Neural progenitor cell (in vitro differentiated cells): Measurements from ENCODE around the gene PRICKLE2. TPM values are rescaled to one million over a fixed set of nuclear protein-coding genes. Genes with fewer than 3 reads are reported as not detected.

Experiments
- DNase-seq: peaks from one replicate; pipeline ENCODE4 v3.0.0-alpha.2; 2016; ENCODE audit warnings: low spot score
- H2AFZ ChIP-seq: fragments of 200-600 bp; sonication (generic); replicated peaks from 2 replicates; pipeline ENCODE4 v1.6.1; 2016; ENCODE audit warnings: antibody characterized with exemption
- H3F3A ChIP-seq: fragments of 200-600 bp; sonication (generic); 2 replicates; pipeline ENCODE4 v1.6.1; 2016; ENCODE audit warnings: antibody characterized with exemption, low read depth
- H3K27ac ChIP-seq: fragments of 200-600 bp; sonication (generic); 2 replicates; pipeline ENCODE4 v1.5.1; 2016; ENCODE audit warnings: mild to moderate bottlenecking
- H3K27me3 ChIP-seq: fragments of 200-600 bp; sonication (generic); 2 replicates; pipeline ENCODE4 v1.6.1; 2016; ENCODE audit warnings: mild to moderate bottlenecking, moderate library complexity
- H3K36me3 ChIP-seq: fragments of 200-600 bp; sonication (generic); 2 replicates; pipeline ENCODE4 v1.5.1; 2016
- H3K4me1 ChIP-seq: fragments of 200-600 bp; sonication (generic); 2 replicates; pipeline ENCODE4 v1.6.1; 2016; ENCODE audit warnings: mixed run types
- H3K4me2 ChIP-seq: fragments of 200-600 bp; sonication (generic); 2 replicates; pipeline ENCODE4 v1.6.1; 2016
- H3K4me3 ChIP-seq: fragments of 200-600 bp; sonication (generic); 2 replicates; pipeline ENCODE4 v1.5.1; 2016
- H3K79me2 ChIP-seq: fragments of 200-600 bp; sonication (generic); 2 replicates; pipeline ENCODE4 v1.6.1; 2016; ENCODE audit warnings: low read depth
- H3K9ac ChIP-seq: fragments of 200-600 bp; sonication (generic); 2 replicates; pipeline ENCODE4 v1.6.1; 2016
- H3K9me3 ChIP-seq: fragments of 200-600 bp; sonication (generic); 2 replicates; pipeline ENCODE4 v1.5.1; 2016; ENCODE audit warnings: low read depth
- H4K20me1 ChIP-seq: fragments of 200-600 bp; sonication (generic); 2 replicates; pipeline ENCODE4 v1.6.1; 2016; ENCODE audit warnings: low read depth
- H3K27ac Mint-ChIP-seq: 3 replicates; pipeline ENCODE4 v1.8.0; 2021; ENCODE audit warnings: mixed read lengths
- H3K27me3 Mint-ChIP-seq: 2 replicates; pipeline ENCODE4 v1.8.0; 2022; ENCODE audit warnings: low read depth, mild to moderate bottlenecking, inconsistent platforms, moderate library complexity, mixed read lengths; ENCODE audit not compliant: insufficient read depth
- H3K36me3 Mint-ChIP-seq: 3 replicates; pipeline ENCODE4 v1.8.0; 2021; ENCODE audit warnings: mixed read lengths
- H3K4me1 Mint-ChIP-seq: 3 replicates; pipeline ENCODE4 v1.8.0; 2021; ENCODE audit warnings: mixed read lengths
- H3K4me3 Mint-ChIP-seq: 3 replicates; pipeline ENCODE4 v1.8.0; 2021; ENCODE audit warnings: mild to moderate bottlenecking, moderate library complexity, mixed read lengths
- H3K9me3 Mint-ChIP-seq: 3 replicates; pipeline ENCODE4 v1.8.0; 2020; ENCODE audit warnings: mixed read lengths
- EZH2 ChIP-seq: fragments of 200-600 bp; sonication (generic); IDR thresholded peaks from 2 replicates; pipeline ENCODE4 v1.6.1; 2017; ENCODE audit warnings: antibody characterized with exemption, mild to moderate bottlenecking, moderate library complexity
- EZH2phosphoT487 ChIP-seq: fragments of 200-600 bp; sonication (generic); IDR thresholded peaks from 2 replicates; pipeline ENCODE4 v1.6.1; 2017; ENCODE audit warnings: antibody characterized with exemption
- total RNA-seq: library from RNA; depleted of rRNA; stranded (reverse); fragments of >200 nt; gene quantifications from 2 replicates; pipeline ENCODE4 v1.2.3, GENCODE V29; 2015; ENCODE audit warnings: low replicate concordance
- TF ChIP-seq, protein P1 (sequence below): fragments of 200-600 bp; sonication (generic); IDR thresholded peaks from 2 replicates; pipeline ENCODE4 v1.5.1; 2017; ENCODE audit warnings: antibody characterized with exemption, mild to moderate bottlenecking

The PRICKLE2 gene
- total RNA-seq, 1 donor from 2014 or later = 11.5 TPM

DNA sequence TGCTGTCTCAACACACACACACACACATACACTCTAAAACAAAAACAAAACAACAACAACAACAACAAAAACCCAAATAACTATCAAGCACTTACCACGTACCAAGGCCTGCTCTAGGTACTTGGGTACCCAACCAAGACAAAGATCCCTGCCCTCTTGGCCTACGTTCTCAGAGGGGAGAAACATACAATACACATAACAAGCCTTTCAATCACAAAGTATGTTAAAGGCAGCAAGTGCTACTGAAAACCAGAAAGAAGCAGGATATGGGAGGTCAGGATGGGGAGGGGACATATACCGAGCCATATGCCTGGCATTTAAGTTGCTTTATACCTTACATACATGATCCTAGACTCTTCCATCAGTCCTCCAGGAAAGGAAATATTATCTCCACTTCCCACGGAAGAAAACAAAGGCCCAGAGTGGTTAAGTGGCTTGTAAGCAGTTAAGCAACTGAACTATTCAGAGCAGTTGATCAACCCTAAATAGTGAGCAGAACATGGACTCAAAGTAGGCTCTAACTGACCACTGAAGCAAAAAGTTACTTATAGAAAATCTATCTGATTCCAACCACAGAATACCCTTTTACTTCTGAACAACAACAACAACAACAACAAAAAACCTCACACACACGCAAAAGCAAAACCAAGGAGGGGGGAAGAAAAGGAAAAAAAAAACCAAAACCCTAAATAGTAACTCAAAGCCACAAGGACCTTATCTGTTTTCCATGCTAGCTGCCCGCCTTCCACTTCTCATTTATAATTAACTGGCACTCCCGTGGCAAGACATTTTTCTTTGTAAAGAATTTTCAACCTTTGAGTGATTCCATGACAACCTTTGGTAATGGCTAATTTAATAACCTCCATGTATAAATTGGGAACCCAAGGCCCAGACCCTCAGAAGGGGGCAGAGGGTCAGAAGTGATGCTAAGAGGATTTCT lies 21.0 kb downstream of the PRICKLE2 start:
- Mint-ChIP-seq H3K27ac (no peak overlapping the region), H3K36me3 (no peaks in the 10 kb centered on the region), H3K4me3 (no peak overlapping the region), H3K27me3 (peaks cover 5% of the 10 kb centered on the region), H3K9me3 (peaks cover 2% of the 10 kb centered on the region), H3K4me1 (peaks cover 2% of the 10 kb centered on the region)
- Histone ChIP-seq H3K27me3 (no peaks in the 10 kb centered on the region), H3K9ac (no peak overlapping the region), H3F3A (no peaks in the 10 kb centered on the region), H3K4me3 (no peak overlapping the region), H3K79me2 (peaks cover 4% of the 10 kb centered on the region), H3K4me2 (no peak overlapping the region), H3K36me3 (no peaks in the 10 kb centered on the region), H4K20me1 (peaks cover 3% of the 10 kb centered on the region), H3K9me3 (no peaks in the 10 kb centered on the region), H3K27ac (no peak overlapping the region), H2AFZ (no peak overlapping the region), H3K4me1 (peaks cover 8% of the 10 kb centered on the region)
- TF ChIP-seq, protein P1, sequence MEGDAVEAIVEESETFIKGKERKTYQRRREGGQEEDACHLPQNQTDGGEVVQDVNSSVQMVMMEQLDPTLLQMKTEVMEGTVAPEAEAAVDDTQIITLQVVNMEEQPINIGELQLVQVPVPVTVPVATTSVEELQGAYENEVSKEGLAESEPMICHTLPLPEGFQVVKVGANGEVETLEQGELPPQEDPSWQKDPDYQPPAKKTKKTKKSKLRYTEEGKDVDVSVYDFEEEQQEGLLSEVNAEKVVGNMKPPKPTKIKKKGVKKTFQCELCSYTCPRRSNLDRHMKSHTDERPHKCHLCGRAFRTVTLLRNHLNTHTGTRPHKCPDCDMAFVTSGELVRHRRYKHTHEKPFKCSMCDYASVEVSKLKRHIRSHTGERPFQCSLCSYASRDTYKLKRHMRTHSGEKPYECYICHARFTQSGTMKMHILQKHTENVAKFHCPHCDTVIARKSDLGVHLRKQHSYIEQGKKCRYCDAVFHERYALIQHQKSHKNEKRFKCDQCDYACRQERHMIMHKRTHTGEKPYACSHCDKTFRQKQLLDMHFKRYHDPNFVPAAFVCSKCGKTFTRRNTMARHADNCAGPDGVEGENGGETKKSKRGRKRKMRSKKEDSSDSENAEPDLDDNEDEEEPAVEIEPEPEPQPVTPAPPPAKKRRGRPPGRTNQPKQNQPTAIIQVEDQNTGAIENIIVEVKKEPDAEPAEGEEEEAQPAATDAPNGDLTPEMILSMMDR = no peak
- TF ChIP-seq EZH2phosphoT487 (no peak), EZH2 (no peak)
- no peak for DNase-seq

- H3K9ac ChIP-seq = no peak overlapping the region
- H3K27ac ChIP-seq = no peak overlapping the region
- Mint-ChIP-seq H3K9me3 (peaks cover 2% of the 10 kb centered on the region), H3K27me3 (peaks cover 9% of the 10 kb centered on the region), H3K4me3 (no peak overlapping the region), H3K36me3 (peaks cover 2% of the 10 kb centered on the region), H3K27ac (no peak overlapping the region), H3K4me1 (peaks cover 2% of the 10 kb centered on the region)
- H3K9me3 ChIP-seq = no peaks in the 10 kb centered on the region
- TF ChIP-seq EZH2phosphoT487 = no peak
- TF ChIP-seq EZH2 = no peak
- TF ChIP-seq, protein P1 = no peak
- H3K4me2 ChIP-seq = no peak overlapping the region
- H3F3A ChIP-seq = no peaks in the 10 kb centered on the region
- no peak for DNase-seq
- H3K4me3 ChIP-seq = no peak overlapping the region
- no peaks in the 10 kb centered on the region for H3K27me3 ChIP-seq
- H3K79me2 ChIP-seq = peaks cover 4% of the 10 kb centered on the region
- H3K36me3 ChIP-seq = no peaks in the 10 kb centered on the region
- H3K4me1 ChIP-seq = peaks cover 8% of the 10 kb centered on the region
- H4K20me1 ChIP-seq = peaks cover 3% of the 10 kb centered on the region
- no peak overlapping the region for H2AFZ ChIP-seq
Observed at GRCh38 chr3:64203216-64203615, 22.1 kb downstream of the PRICKLE2 start.

- no peak overlapping the region for H3K27ac Mint-ChIP-seq
- H3K9me3 Mint-ChIP-seq = peaks cover 5% of the 10 kb centered on the region
- Histone ChIP-seq H3K9ac (no peak overlapping the region), H2AFZ (no peak overlapping the region), H4K20me1 (no peaks in the 10 kb centered on the region), H3K36me3 (no peaks in the 10 kb centered on the region), H3K4me2 (no peak overlapping the region), H3F3A (no peaks in the 10 kb centered on the region), H3K4me1 (peaks cover 8% of the 10 kb centered on the region), H3K9me3 (no peaks in the 10 kb centered on the region), H3K27ac (no peak overlapping the region), H3K79me2 (peaks cover 4% of the 10 kb centered on the region), H3K4me3 (no peak overlapping the region), H3K27me3 (no peaks in the 10 kb centered on the region)
- TF ChIP-seq EZH2phosphoT487 = no peak
- TF ChIP-seq, protein P1 = no peak
- peaks cover 7% of the 10 kb centered on the region for H3K36me3 Mint-ChIP-seq
- no peak for DNase-seq
- H3K27me3 Mint-ChIP-seq = peaks cover 9% of the 10 kb centered on the region
- H3K4me3 Mint-ChIP-seq = no peak overlapping the region
- H3K4me1 Mint-ChIP-seq = peaks cover 5% of the 10 kb centered on the region
Observed at GRCh38 chr3:64199932-64200331, 25.3 kb downstream of the PRICKLE2 start.
